Lung (tissue), 12 donors: ENCODE data around the gene RHEB. TPM values are rescaled to one million over a fixed set of nuclear protein-coding genes. Genes with fewer than 3 reads are reported as not detected.

Experiments used
- ATAC-seq: fragments of 200-7000 bp; cut with Tn5 transposase; one replicate; pipeline ENCODE4 v1.9.1; 2020; ENCODE audit warnings: moderate number of reproducible peaks; ENCODE audit not compliant: insufficient read depth, low FRiP score
- DNase-seq, 3 donors: peaks; one replicate each; pipeline ENCODE4 v3.0.0-alpha.2; 2013 to 2017
- H3K27ac ChIP-seq, 2 donors: one replicate each; pipeline ENCODE4 v1.5.1; 2013; ENCODE audit warnings: mild to moderate bottlenecking in 2 of 2, moderate library complexity in 2 of 2, control low read depth in 1 of 2, inconsistent platforms in 1 of 2, low read depth in 1 of 2, low read length in 1 of 2
- H3K27me3 ChIP-seq, 3 donors: one replicate each; pipeline ENCODE4 v1.5.1; 2013; ENCODE audit warnings: low read length in 2 of 3; ENCODE audit not compliant: control insufficient read depth in 3 of 3, insufficient read depth in 3 of 3
- H3K36me3 ChIP-seq, 4 donors: one replicate each; pipeline ENCODE4 v1.5.1; 2013; ENCODE audit warnings: low read length in 4 of 4, mild to moderate bottlenecking in 1 of 4, moderate library complexity in 1 of 4; ENCODE audit not compliant: control insufficient read depth in 4 of 4, insufficient read depth in 4 of 4
- H3K4me1 ChIP-seq, 5 donors: one replicate each; pipeline ENCODE4 v1.5.1; 2013; ENCODE audit warnings: low read length in 5 of 5, mild to moderate bottlenecking in 2 of 5, moderate library complexity in 1 of 5; ENCODE audit not compliant: control insufficient read depth in 5 of 5, insufficient read depth in 5 of 5
- H3K4me3 ChIP-seq: one replicate; pipeline ENCODE4 v1.5.1; 2013; ENCODE audit warnings: mild to moderate bottlenecking, control low read depth, moderate library complexity
- H3K9ac ChIP-seq, 2 donors: one replicate each; pipeline ENCODE4 v1.5.1; 2013; ENCODE audit warnings: low read length in 2 of 2, control low read depth in 1 of 2; ENCODE audit not compliant: insufficient read depth in 1 of 2
- H3K9me3 ChIP-seq, 4 donors: one replicate each; pipeline ENCODE4 v1.5.1; 2013; ENCODE audit warnings: low read length in 3 of 4, mild to moderate bottlenecking in 1 of 4, moderate library complexity in 1 of 4; ENCODE audit not compliant: control insufficient read depth in 4 of 4, insufficient read depth in 3 of 4
- WGBS, 2 donors: extraction: QIAGEN DNeasy Blood & Tissue Kit; methylation state at CpG; one replicate each; pipeline ENCODE4 v1.1.7; 2013; 5-methylcytosine and 5-hydroxymethylcytosine counted together
- polyA plus RNA-seq, 2 donors: library from polyadenylated mRNA; stranded (reverse); fragments of 200-250 nt; gene quantifications; one replicate each; pipeline ENCODE4 v1.2.1, GENCODE V29; 2013
- total RNA-seq, 2 donors: library from RNA; depleted of rRNA in 1 of 2; stranded (reverse); fragments of >200 nt in 1 of 2; gene quantifications; one replicate each; pipeline ENCODE4 v1.2.1, GENCODE V29; 2014 to 2021
- TF ChIP-seq, protein P1 (sequence below): IDR thresholded peaks from 2 replicates; pipeline ENCODE4 v1.5.1; 2012; ENCODE audit warnings: mild to moderate bottlenecking; ENCODE audit errors: control extremely low read depth, extremely low read depth
- donor health status: control.
- donor health status: control.
- donor health status: Bipolar disorder and iron deficiency.
- donor health status: healthy.
- donor health status: DM: yes; HTN: yes; CAD: no.

Gene RHEB
- total and polyA plus RNA-seq, 4 donors: 65.6 to 117 (median 83.8) TPM

DNA sequence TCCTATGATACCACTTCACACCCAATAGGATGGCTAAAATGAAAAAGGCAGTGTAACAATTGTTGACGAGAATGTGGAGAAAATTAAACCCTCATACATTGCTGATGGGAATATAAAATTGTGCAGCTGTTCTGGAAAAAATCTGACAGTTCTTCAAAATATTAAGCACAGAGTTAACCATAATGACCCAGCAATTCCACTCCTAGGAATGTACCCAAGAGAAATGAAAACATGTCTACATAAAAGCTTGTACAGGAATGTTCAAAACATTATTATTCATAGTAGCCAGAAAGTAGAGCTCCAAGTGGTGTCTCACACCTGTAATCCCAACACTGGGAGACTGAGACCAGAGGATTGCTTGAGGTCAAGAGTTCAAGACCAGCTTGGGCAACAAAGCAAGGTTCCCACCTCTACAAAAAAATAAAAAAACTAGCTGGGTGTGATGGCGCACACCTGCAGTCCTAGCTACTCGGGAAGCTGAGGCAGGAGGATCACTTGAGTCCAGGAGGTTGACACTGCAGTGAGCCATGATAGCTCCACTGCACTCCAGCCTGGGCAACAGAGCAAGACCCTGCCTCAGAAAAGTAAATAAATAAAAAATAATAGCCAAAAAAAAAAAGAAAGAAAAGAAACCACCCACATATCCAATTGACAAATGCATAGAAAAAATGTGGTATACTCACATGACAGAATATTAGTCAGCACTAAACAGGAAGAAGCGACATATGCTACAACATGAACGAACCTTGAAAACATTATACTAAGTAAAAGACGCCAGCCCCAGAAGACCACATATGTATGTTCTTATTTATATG, 5.0 kb downstream of the RHEB start:
- H3K9me3 ChIP-seq: no peaks in the 10 kb centered on the region
- TF ChIP-seq, protein P1, sequence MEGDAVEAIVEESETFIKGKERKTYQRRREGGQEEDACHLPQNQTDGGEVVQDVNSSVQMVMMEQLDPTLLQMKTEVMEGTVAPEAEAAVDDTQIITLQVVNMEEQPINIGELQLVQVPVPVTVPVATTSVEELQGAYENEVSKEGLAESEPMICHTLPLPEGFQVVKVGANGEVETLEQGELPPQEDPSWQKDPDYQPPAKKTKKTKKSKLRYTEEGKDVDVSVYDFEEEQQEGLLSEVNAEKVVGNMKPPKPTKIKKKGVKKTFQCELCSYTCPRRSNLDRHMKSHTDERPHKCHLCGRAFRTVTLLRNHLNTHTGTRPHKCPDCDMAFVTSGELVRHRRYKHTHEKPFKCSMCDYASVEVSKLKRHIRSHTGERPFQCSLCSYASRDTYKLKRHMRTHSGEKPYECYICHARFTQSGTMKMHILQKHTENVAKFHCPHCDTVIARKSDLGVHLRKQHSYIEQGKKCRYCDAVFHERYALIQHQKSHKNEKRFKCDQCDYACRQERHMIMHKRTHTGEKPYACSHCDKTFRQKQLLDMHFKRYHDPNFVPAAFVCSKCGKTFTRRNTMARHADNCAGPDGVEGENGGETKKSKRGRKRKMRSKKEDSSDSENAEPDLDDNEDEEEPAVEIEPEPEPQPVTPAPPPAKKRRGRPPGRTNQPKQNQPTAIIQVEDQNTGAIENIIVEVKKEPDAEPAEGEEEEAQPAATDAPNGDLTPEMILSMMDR: no peak
- H3K36me3 ChIP-seq: peaks cover 0 to 4% (median 0%) of the 10 kb centered on the region in 4 donors
- no peak overlapping the region for H3K4me3 ChIP-seq
- DNase-seq (no peak), ATAC-seq (no peak)
- H3K27me3 ChIP-seq: no peaks in the 10 kb centered on the region
- no peak overlapping the region for H3K9ac ChIP-seq
- H3K27ac ChIP-seq: no peak overlapping the region
- 79 to 81% methylated on average over 6 of the region's 6 CpGs for WGBS, 2 donors
- H3K4me1 ChIP-seq: peaks cover 0 to 42% (median 32%) of the 10 kb centered on the region in 5 donors

DNA sequence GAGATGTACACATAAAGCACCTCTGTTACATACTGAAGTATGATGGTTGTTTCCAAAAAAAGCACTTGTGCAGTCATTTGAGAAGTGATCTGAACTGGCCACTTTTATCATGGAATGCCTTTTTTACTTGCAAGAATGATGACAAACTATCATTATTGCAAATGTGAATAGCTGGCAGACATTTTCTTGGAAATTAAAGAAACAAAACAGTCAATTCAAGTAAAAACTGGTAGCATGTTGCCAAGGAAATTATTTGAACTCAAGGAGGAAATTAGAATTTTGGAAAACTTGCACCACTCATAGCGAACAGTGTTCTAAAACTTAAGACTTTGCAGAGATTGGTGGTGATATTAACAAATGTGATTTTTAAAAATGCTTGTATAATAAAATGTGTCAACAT, 6.6 kb downstream of the RHEB start:
- H3K4me1 ChIP-seq: peaks cover 7 to 51% (median 32%) of the 10 kb centered on the region in 5 donors
- TF ChIP-seq, protein P1: no peak
- H3K27ac ChIP-seq: no peak overlapping the region
- peaks cover 0 to 4% (median 0%) of the 10 kb centered on the region in 4 donors for H3K36me3 ChIP-seq
- H3K27me3 ChIP-seq: no peaks in the 10 kb centered on the region
- no peak overlapping the region for H3K9ac ChIP-seq
- DNase-seq (peak in 2 of 3 donors; percentile 67 to 81), ATAC-seq (no peak)
- no peak overlapping the region for H3K4me3 ChIP-seq
- no peaks in the 10 kb centered on the region for H3K9me3 ChIP-seq
- 88 to 93% methylated on average over 1 of the region's 1 CpG for WGBS, 2 donors

DNA sequence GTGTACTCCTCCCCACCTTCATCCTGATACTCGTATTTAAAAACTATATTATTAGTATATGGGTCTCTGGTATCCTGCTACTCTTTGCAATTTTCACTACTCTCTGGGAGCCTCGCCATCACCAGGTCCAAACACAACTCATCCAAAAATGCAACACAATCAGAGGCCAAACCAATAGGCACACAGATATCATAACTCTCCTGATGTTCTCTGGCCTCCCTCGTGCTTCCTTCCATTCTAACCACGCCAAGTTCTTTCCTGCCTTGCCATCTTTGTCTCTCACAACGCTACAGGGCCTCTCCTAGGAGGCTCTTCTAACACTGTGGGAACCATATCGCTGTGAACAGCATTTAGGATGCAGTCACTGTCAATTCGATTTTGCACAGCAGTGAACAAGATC, 7.3 kb downstream of the RHEB start:
- TF ChIP-seq, protein P1: no peak
- ATAC-seq (no peak), DNase-seq (no peak)
- H3K27me3 ChIP-seq: no peaks in the 10 kb centered on the region
- no peak overlapping the region for H3K9ac ChIP-seq
- H3K4me1 ChIP-seq: peaks cover 7 to 51% (median 27%) of the 10 kb centered on the region in 5 donors
- no peaks in the 10 kb centered on the region for H3K9me3 ChIP-seq
- H3K36me3 ChIP-seq: peaks cover 0 to 4% (median 0%) of the 10 kb centered on the region in 4 donors
- no peak overlapping the region for H3K4me3 ChIP-seq
- WGBS, 2 donors: 72 to 79% methylated on average over 7 of the region's 7 CpGs
- H3K27ac ChIP-seq: peak overlapping the region; percentile 6 to 26
